Activated CD4-positive, alpha-beta T cell treated with anti-CD3 and anti-CD28 coated beads, Interleukin-2, amount 50 U/mL, for 1 hour (primary cell): Measurements from ENCODE around the gene ZNF716.
"Not testable (repeated sequence)": the region's sequence is repeated elsewhere in the genome, so short reads cannot be mapped to it uniquely, and the experiment has no call there.

Experiments used
- DNase-seq: peaks from one replicate; pipeline ENCODE4 v3.0.0-alpha.2; 2020

Gene ZNF716

GRCh38 chr7:57427146-57427545, 22.8 kb upstream of the ZNF716 start:
- DNase-seq, result no peak

- no peak for DNase-seq
Measured at GRCh38 chr7:57427594-57427993, 22.4 kb upstream of the ZNF716 start.

GRCh38 chr7:57432583-57432982, 17.4 kb upstream of the ZNF716 start:
- no peak for DNase-seq

GRCh38 chr7:57437581-57437980, 12.4 kb upstream of the ZNF716 start:
- DNase-seq, result no peak

- DNase-seq, result no peak
Measured at GRCh38 chr7:57438244-57438643, 11.7 kb upstream of the ZNF716 start.

- no peak for DNase-seq
Measured at GRCh38 chr7:57443567-57443966, 6.4 kb upstream of the ZNF716 start.

- DNase-seq, result not testable (repeated sequence)
Measured at GRCh38 chr7:57469186-57469828, 19.3 kb downstream of the ZNF716 start.

GRCh38 chr7:57480304-57480703, 30.3 kb downstream of the ZNF716 start:
- not testable (repeated sequence) for DNase-seq

GRCh38 chr7:57485022-57485421, 35.0 kb downstream of the ZNF716 start:
- not testable (repeated sequence) for DNase-seq

- no peak for DNase-seq
Measured at GRCh38 chr7:57487957-57488356, 38.0 kb downstream of the ZNF716 start.

- DNase-seq, result not testable (repeated sequence)
Measured at GRCh38 chr7:57495111-57495510, 45.1 kb downstream of the ZNF716 start.

GRCh38 chr7:57496395-57496794, 46.4 kb downstream of the ZNF716 start:
- no peak for DNase-seq

GRCh38 chr7:57505176-57505575, 55.2 kb downstream of the ZNF716 start:
- DNase-seq, result no peak
